Endothelial cell (in vitro differentiated cells): Measurements from ENCODE around the gene KIAA1671. TPM values are rescaled to one million over a fixed set of nuclear protein-coding genes. Genes with fewer than 3 reads are reported as not detected.

Source experiments
- DNase-seq: peaks from one replicate; pipeline ENCODE4 v3.0.0; 2021; ENCODE audit warnings: low spot score
- H3K27ac Mint-ChIP-seq: one replicate; pipeline ENCODE4 v1.8.0; 2021; ENCODE audit warnings: mixed read lengths, inconsistent platforms; ENCODE audit not compliant: unreplicated experiment
- H3K27me3 Mint-ChIP-seq: one replicate; pipeline ENCODE4 v1.8.0; 2021; ENCODE audit warnings: mild to moderate bottlenecking, moderate library complexity, mixed read lengths, inconsistent platforms; ENCODE audit not compliant: unreplicated experiment
- H3K36me3 Mint-ChIP-seq: one replicate; pipeline ENCODE4 v1.8.0; 2021; ENCODE audit warnings: mild to moderate bottlenecking, low read depth, mixed read lengths, inconsistent platforms; ENCODE audit not compliant: unreplicated experiment
- H3K4me1 Mint-ChIP-seq: one replicate; pipeline ENCODE4 v1.8.0; 2021; ENCODE audit warnings: mild to moderate bottlenecking, mixed read lengths, inconsistent platforms; ENCODE audit not compliant: unreplicated experiment
- H3K4me3 Mint-ChIP-seq: one replicate; pipeline ENCODE4 v1.8.0; 2021; ENCODE audit warnings: mild to moderate bottlenecking, mixed read lengths, inconsistent platforms; ENCODE audit not compliant: unreplicated experiment
- H3K9me3 Mint-ChIP-seq: one replicate; pipeline ENCODE4 v1.8.0; 2021; ENCODE audit warnings: mixed read lengths, inconsistent platforms; ENCODE audit not compliant: unreplicated experiment
- CTCF ChIP-seq: fragments of 200-600 bp; sonication (generic); IDR thresholded peaks from one replicate; pipeline ENCODE4 v1.5.0; 2021; ENCODE audit warnings: antibody characterized with exemption; ENCODE audit not compliant: unreplicated experiment
- total RNA-seq: library from RNA; stranded (reverse); fragmentation: NEBNext Ultra II Directional; extraction: Animal tissue kit (Norgen Biotek cat#: 25700); gene quantifications from one replicate; pipeline ENCODE4 v1.2.1, GENCODE V29; 2021; ENCODE audit not compliant: unreplicated experiment

The KIAA1671 gene
- total RNA-seq, 1 donor from 2014 or later, result 92.1 TPM

DNA sequence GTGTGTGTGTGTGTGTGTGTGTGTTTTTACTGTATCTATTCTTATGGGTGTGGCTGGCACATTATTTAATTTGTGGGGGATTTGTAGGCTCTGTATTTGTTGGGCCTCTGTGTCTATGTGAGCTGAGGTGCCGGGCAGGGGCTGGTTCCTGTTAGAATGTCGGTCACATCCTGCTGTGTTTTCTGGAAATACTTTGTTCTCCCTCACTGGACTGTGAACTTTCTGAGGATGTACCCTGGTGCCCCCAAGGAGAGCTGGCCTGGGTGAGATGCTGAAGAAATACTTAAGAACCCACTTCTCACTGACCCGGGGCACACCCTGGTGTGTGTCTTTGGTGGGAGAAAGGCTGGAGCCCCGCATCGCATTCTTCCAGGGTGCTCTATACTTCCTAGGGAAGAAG lies 28.6 kb downstream of the KIAA1671 start:
- peaks cover 39% of the 10 kb centered on the region for H3K4me1 Mint-ChIP-seq
- H3K36me3 Mint-ChIP-seq, result no peaks in the 10 kb centered on the region
- H3K4me3 Mint-ChIP-seq, result no peak overlapping the region
- H3K27ac Mint-ChIP-seq, result peak overlapping the region; percentile 96
- no peaks in the 10 kb centered on the region for H3K9me3 Mint-ChIP-seq
- DNase-seq, result no peak
- H3K27me3 Mint-ChIP-seq, result no peaks in the 10 kb centered on the region
- TF ChIP-seq CTCF, result no peak

- Mint-ChIP-seq H3K4me3 (no peak overlapping the region), H3K4me1 (peaks cover 40% of the 10 kb centered on the region), H3K27me3 (no peaks in the 10 kb centered on the region), H3K9me3 (no peaks in the 10 kb centered on the region), H3K27ac (no peak overlapping the region), H3K36me3 (no peaks in the 10 kb centered on the region)
- no peak for TF ChIP-seq CTCF
- DNase-seq, result no peak
These were observed 29.1 kb downstream of the KIAA1671 start for GRCh38 chr22:24981656-24982055.

- peaks cover 40% of the 10 kb centered on the region for H3K4me1 Mint-ChIP-seq
- H3K4me3 Mint-ChIP-seq, result no peak overlapping the region
- H3K27me3 Mint-ChIP-seq, result no peaks in the 10 kb centered on the region
- H3K36me3 Mint-ChIP-seq, result no peaks in the 10 kb centered on the region
- no peak for TF ChIP-seq CTCF
- no peak overlapping the region for H3K27ac Mint-ChIP-seq
- no peaks in the 10 kb centered on the region for H3K9me3 Mint-ChIP-seq
- no peak for DNase-seq
These were observed 30.0 kb downstream of the KIAA1671 start for GRCh38 chr22:24982301-24983056.

DNA sequence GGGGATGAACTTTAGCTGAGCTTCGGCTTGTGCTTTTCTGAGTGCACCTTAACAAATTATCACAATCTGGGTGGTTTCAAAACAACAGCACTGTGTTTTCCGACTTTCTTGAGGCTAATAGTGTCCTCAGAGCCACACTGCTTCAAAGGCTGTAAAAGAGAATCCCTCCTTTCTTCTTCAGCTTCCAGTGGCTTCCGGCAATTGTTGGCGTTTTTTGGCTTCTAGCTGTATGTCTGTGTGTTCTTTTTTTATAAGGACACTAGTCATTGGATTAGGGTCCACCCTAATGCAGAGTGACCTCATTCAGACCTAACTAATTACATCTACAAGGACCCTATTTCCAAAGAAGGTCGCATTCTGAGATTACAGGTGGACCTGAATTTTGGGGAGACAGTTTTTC lies 30.6 kb downstream of the KIAA1671 start:
- H3K4me3 Mint-ChIP-seq, result no peak overlapping the region
- peaks cover 34% of the 10 kb centered on the region for H3K4me1 Mint-ChIP-seq
- no peaks in the 10 kb centered on the region for H3K27me3 Mint-ChIP-seq
- H3K36me3 Mint-ChIP-seq, result no peaks in the 10 kb centered on the region
- TF ChIP-seq CTCF, result no peak
- no peak for DNase-seq
- no peaks in the 10 kb centered on the region for H3K9me3 Mint-ChIP-seq
- H3K27ac Mint-ChIP-seq, result peak overlapping the region; percentile 57

GRCh38 chr22:24984122-24984521 lies 31.6 kb downstream of the KIAA1671 start:
- no peak overlapping the region for H3K4me3 Mint-ChIP-seq
- no peaks in the 10 kb centered on the region for H3K36me3 Mint-ChIP-seq
- TF ChIP-seq CTCF, result no peak
- peaks cover 34% of the 10 kb centered on the region for H3K4me1 Mint-ChIP-seq
- H3K27me3 Mint-ChIP-seq, result no peaks in the 10 kb centered on the region
- no peak overlapping the region for H3K27ac Mint-ChIP-seq
- no peaks in the 10 kb centered on the region for H3K9me3 Mint-ChIP-seq
- DNase-seq, result no peak
